ENCODE results near the gene EGFL6. TPM values are rescaled to one million over a fixed set of nuclear protein-coding genes. Genes with fewer than 3 reads are reported as not detected.

EGFL6 gene
- total RNA-seq, 6 donors from 2014 or later = 2.1 to 9.9 (median 6.8) TPM

GRCh38 chrX:13599491-13599890, 30.1 kb downstream of the EGFL6 start:
- ATAC-seq (ENCODE audit: low FRiP score in 2 of 2) (no peak), DNase-seq (no peak)
- H3K4me1 ChIP-seq = no peaks in the 10 kb centered on the region
- no peaks in the 10 kb centered on the region for H3K9me3 ChIP-seq
- H3K36me3 ChIP-seq = no peaks in the 10 kb centered on the region
- H3K4me3 ChIP-seq = no peak overlapping the region
- no peaks in the 10 kb centered on the region for H3K27me3 ChIP-seq
- TF ChIP-seq EP300 (IDR thresholded peaks at IDR 0.05) (no peak), POLR2AphosphoS5 (IDR thresholded peaks at IDR 0.05) (no peak), CTCF (IDR thresholded peaks at IDR 0.05) (no peak), POLR2A (IDR thresholded peaks at IDR 0.05) (no peak)
- 86 to 100% methylated on average over 1 of the region's 1 CpG for WGBS, 2 donors
- H3K27ac ChIP-seq = no peak overlapping the region

DNA sequence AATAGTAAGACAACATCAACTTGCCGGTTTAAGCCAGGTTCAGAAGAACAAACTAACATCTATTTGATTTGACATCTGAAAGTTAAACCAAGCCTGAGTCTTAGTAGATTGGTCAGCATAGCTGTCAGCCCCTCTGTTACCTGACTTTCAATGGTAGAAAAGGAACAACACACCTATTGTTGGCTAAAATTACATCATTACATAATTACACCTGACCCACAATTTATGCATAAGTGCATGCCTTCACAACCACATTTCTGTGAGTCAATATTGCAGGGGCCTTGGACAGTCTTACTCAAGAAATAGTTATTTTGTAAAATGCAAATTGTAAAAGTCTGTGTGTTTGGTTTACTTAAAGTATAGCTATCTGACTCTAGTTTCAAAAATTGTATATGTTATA, 36.2 kb downstream of the EGFL6 start:
- Histone ChIP-seq H3K36me3 (no peaks in the 10 kb centered on the region), H3K9me3 (no peaks in the 10 kb centered on the region), H3K27ac (no peak overlapping the region), H3K27me3 (no peaks in the 10 kb centered on the region), H3K4me1 (no peaks in the 10 kb centered on the region), H3K4me3 (no peak overlapping the region)
- TF ChIP-seq CTCF (IDR thresholded peaks at IDR 0.05) = no peak
- TF ChIP-seq POLR2A (IDR thresholded peaks at IDR 0.05) = no peak
- DNase-seq = no peak
- ATAC-seq (ENCODE audit: low FRiP score in 2 of 2) = no peak
- WGBS, 2 donors = 87 to 95% methylated on average over 1 of the region's 1 CpG

- Histone ChIP-seq H3K27ac (no peak overlapping the region), H3K4me3 (no peak overlapping the region), H3K36me3 (no peaks in the 10 kb centered on the region), H3K27me3 (no peaks in the 10 kb centered on the region), H3K9me3 (no peaks in the 10 kb centered on the region), H3K4me1 (no peaks in the 10 kb centered on the region)
- DNase-seq (no peak), ATAC-seq (ENCODE audit: low FRiP score in 2 of 2) (no peak)
- TF ChIP-seq POLR2A (IDR thresholded peaks at IDR 0.05) = no peak
- no peak for TF ChIP-seq POLR2AphosphoS5 (IDR thresholded peaks at IDR 0.05)
- no peak for TF ChIP-seq EP300 (IDR thresholded peaks at IDR 0.05)
- no peak for TF ChIP-seq CTCF (IDR thresholded peaks at IDR 0.05)
- 73 to 84% methylated on average over 4 to 6 of the region's 6 CpGs for WGBS, 2 donors
Measured at GRCh38 chrX:13607331-13607995, 38.1 kb downstream of the EGFL6 start.

GRCh38 chrX:13607996-13608365, 38.6 kb downstream of the EGFL6 start:
- Histone ChIP-seq H3K36me3 (no peaks in the 10 kb centered on the region), H3K4me1 (no peaks in the 10 kb centered on the region), H3K4me3 (no peak overlapping the region), H3K27ac (no peak overlapping the region), H3K27me3 (no peaks in the 10 kb centered on the region), H3K9me3 (no peaks in the 10 kb centered on the region)
- 49 to 93% methylated on average over 2 of the region's 2 CpGs for WGBS, 2 donors
- TF ChIP-seq EP300 (IDR thresholded peaks at IDR 0.05) (no peak), POLR2AphosphoS5 (IDR thresholded peaks at IDR 0.05) (no peak), CTCF (IDR thresholded peaks at IDR 0.05) (no peak), POLR2A (IDR thresholded peaks at IDR 0.05) (no peak)
- no peak for ATAC-seq (ENCODE audit: low FRiP score in 2 of 2)
- DNase-seq = no peak

DNA sequence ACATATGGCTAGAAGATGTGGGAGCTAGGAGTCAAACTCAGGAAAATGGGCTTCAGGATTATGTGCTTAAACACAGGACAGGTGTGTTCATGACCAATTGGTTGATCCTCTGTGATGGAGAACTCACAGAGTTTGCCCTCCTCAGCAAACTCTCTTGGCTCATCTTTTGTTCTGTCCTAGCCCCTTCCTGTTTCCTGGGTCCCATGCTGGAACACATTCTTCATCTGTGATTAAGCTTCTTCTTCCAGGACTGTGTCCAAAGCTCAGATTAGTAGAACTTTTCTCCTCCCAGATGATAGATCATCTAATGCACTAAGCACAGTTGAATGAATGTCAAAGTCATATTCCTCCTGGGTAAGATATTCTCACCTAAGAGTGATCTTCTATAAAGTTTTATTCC, 44.8 kb downstream of the EGFL6 start:
- Histone ChIP-seq H3K4me3 (no peak overlapping the region), H3K36me3 (no peaks in the 10 kb centered on the region), H3K9me3 (no peaks in the 10 kb centered on the region), H3K27me3 (no peaks in the 10 kb centered on the region), H3K27ac (no peak overlapping the region), H3K4me1 (no peaks in the 10 kb centered on the region)
- DNase-seq (no peak), ATAC-seq (ENCODE audit: low FRiP score in 2 of 2) (no peak)
- TF ChIP-seq CTCF (IDR thresholded peaks at IDR 0.05) = no peak
- TF ChIP-seq EP300 (IDR thresholded peaks at IDR 0.05) = no peak
- no peak for TF ChIP-seq POLR2A (IDR thresholded peaks at IDR 0.05)
- no peak for TF ChIP-seq POLR2AphosphoS5 (IDR thresholded peaks at IDR 0.05)

All from upper lobe of left lung (tissue), 6 donors.